ENCODE data around the gene PPP1R9A. TPM values are rescaled to one million over a fixed set of nuclear protein-coding genes. Genes with fewer than 3 reads are reported as not detected.
"Not testable (repeated sequence)": the region's sequence is repeated elsewhere in the genome, so short reads cannot be mapped to it uniquely, and the experiment has no call there.

The PPP1R9A gene
- total RNA-seq, 2 experiments from 2014 or later, result not detected

GRCh38 chr7:94999601-95000000 is 92.2 kb downstream of the PPP1R9A start:
- H3K27ac Mint-ChIP-seq; intact Hi-C loops (cut with micrococcal nuclease); H3K36me3 Mint-ChIP-seq (ENCODE audit: low read depth); H3K4me1 Mint-ChIP-seq (ENCODE audit: low read depth); H3K27me3 Mint-ChIP-seq (ENCODE audit: low read depth); H3K9me3 Mint-ChIP-seq; CTCF ChIA-PET; DNase-seq; H3K4me3 Mint-ChIP-seq: not testable (repeated sequence)

GRCh38 chr7:95001258-95001657 is 93.9 kb downstream of the PPP1R9A start:
- CTCF ChIA-PET, result no interaction called here
- Mint-ChIP-seq H3K9me3 (no peaks in the 10 kb centered on the region), H3K36me3 (ENCODE audit: low read depth) (no peaks in the 10 kb centered on the region), H3K4me3 (no peak overlapping the region), H3K27ac (no peak overlapping the region), H3K4me1 (ENCODE audit: low read depth) (no peaks in the 10 kb centered on the region), H3K27me3 (ENCODE audit: low read depth) (no peaks in the 10 kb centered on the region)
- DNase-seq, result no peak
- intact Hi-C loops (cut with micrococcal nuclease), result no loop called here

DNA sequence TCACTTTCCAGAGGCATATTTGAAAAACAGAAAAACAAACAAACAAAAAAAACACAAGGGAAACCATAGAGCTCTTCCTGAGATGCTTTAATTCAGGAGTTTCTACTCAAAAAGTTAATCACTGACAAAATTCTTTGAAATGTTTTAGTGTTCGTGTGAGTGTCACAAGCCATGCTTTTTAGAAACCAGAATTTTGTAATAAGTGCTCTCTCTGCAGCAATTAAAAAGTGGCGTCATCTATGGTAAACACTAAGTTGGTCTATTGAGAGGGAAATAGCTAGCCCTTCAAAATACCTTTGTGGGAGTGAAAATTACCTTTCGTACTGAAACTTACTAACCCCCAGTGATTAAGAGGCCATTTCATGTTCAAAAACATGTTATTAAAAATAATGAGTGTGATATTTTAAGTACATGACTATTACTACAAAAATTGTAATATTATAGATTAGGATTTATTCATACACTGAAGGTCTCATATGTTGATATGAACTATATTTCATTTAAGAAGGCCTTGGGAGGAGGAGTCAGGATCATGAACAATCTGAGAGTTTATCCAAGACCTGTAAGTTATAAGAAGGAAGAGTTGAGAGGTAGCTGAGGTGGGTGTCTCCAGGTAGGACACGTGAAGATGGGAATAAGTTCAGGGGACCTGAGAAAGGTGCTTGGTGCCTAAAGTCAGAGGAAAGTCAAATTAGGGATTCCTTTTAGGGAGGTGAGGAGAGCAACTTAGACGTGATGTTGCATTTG is 94.6 kb downstream of the PPP1R9A start:
- Mint-ChIP-seq H3K27me3 (ENCODE audit: low read depth) (no peaks in the 10 kb centered on the region), H3K36me3 (ENCODE audit: low read depth) (no peaks in the 10 kb centered on the region), H3K4me1 (ENCODE audit: low read depth) (no peaks in the 10 kb centered on the region), H3K27ac (no peak overlapping the region), H3K4me3 (no peak overlapping the region), H3K9me3 (no peaks in the 10 kb centered on the region)
- CTCF ChIA-PET, result no interaction called here
- intact Hi-C loops (cut with micrococcal nuclease), result no loop called here
- no peak for DNase-seq

GRCh38 chr7:95002775-95003174 is 95.4 kb downstream of the PPP1R9A start:
- Mint-ChIP-seq H3K9me3 (no peaks in the 10 kb centered on the region), H3K27me3 (ENCODE audit: low read depth) (no peaks in the 10 kb centered on the region), H3K36me3 (ENCODE audit: low read depth) (no peaks in the 10 kb centered on the region), H3K4me1 (ENCODE audit: low read depth) (no peaks in the 10 kb centered on the region), H3K27ac (no peak overlapping the region), H3K4me3 (no peak overlapping the region)
- no peak for DNase-seq
- intact Hi-C loops (cut with micrococcal nuclease), result no loop called here
- CTCF ChIA-PET, result no interaction called here

DNA sequence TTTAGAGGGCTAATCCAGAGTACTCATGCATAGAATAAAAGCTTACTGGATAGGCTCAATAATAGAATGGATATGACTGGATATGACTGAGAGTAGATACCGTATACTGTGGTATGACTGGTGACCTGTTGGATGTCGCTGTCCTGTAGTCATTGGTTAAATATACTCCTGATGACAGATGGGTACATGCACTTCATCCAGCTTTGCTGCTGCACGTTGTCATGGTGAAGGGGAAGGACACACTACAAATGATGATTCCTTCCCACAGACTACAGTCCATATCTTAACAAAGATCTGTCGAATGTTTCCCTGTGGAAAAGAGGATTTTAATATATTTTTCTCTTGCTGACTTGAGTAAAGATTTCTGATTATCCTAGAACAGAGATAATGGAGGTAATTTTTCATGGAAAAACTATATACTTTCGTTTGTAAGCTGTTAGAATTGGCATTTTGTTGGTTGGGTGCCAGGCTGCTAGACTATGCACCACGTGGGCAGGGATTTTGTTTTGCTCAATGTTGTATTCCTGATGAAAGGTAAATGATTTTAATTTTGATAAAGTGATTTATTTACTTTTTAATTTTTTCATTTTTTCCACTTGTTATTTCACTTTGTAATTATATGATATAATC is 97.3 kb downstream of the PPP1R9A start:
- no peak overlapping the region for H3K27ac Mint-ChIP-seq
- H3K4me1 Mint-ChIP-seq (ENCODE audit: low read depth), result no peaks in the 10 kb centered on the region
- DNase-seq, result no peak
- no peaks in the 10 kb centered on the region for H3K36me3 Mint-ChIP-seq (ENCODE audit: low read depth)
- H3K9me3 Mint-ChIP-seq, result no peaks in the 10 kb centered on the region
- no peaks in the 10 kb centered on the region for H3K27me3 Mint-ChIP-seq (ENCODE audit: low read depth)
- CTCF ChIA-PET, result no interaction called here
- intact Hi-C loops (cut with micrococcal nuclease), result no loop called here
- no peak overlapping the region for H3K4me3 Mint-ChIP-seq

- Mint-ChIP-seq H3K36me3 (ENCODE audit: low read depth) (no peaks in the 10 kb centered on the region), H3K27me3 (ENCODE audit: low read depth) (no peaks in the 10 kb centered on the region), H3K4me1 (ENCODE audit: low read depth) (no peaks in the 10 kb centered on the region), H3K4me3 (no peak overlapping the region), H3K9me3 (no peaks in the 10 kb centered on the region), H3K27ac (no peak overlapping the region)
- intact Hi-C loops (cut with micrococcal nuclease), result no loop called here
- CTCF ChIA-PET, result no interaction called here
- DNase-seq, result no peak
Measured at GRCh38 chr7:95006010-95006409, 98.6 kb downstream of the PPP1R9A start.

DNA sequence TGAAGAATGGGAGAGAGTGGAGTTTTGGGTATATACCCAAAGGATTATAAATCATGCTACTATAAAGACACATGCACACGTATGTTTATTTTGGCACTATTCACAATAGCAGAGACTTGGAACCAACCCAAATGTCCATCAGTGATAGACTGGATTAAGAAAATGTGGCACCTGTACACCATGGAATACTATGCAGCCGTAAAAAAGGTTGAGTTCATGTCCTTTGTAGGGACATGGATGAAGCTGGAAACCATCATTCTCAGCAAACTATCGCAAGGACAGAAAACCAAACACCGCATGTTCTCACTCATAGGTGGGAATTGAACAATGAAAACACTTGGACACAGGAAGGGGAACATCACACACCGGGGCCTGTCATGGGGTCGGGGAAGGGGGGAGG is 101.4 kb downstream of the PPP1R9A start:
- CTCF ChIA-PET; H3K36me3 Mint-ChIP-seq (ENCODE audit: low read depth); H3K4me3 Mint-ChIP-seq; H3K27ac Mint-ChIP-seq; H3K27me3 Mint-ChIP-seq (ENCODE audit: low read depth); intact Hi-C loops (cut with micrococcal nuclease); DNase-seq; H3K4me1 Mint-ChIP-seq (ENCODE audit: low read depth); H3K9me3 Mint-ChIP-seq: not testable (repeated sequence)

DNA sequence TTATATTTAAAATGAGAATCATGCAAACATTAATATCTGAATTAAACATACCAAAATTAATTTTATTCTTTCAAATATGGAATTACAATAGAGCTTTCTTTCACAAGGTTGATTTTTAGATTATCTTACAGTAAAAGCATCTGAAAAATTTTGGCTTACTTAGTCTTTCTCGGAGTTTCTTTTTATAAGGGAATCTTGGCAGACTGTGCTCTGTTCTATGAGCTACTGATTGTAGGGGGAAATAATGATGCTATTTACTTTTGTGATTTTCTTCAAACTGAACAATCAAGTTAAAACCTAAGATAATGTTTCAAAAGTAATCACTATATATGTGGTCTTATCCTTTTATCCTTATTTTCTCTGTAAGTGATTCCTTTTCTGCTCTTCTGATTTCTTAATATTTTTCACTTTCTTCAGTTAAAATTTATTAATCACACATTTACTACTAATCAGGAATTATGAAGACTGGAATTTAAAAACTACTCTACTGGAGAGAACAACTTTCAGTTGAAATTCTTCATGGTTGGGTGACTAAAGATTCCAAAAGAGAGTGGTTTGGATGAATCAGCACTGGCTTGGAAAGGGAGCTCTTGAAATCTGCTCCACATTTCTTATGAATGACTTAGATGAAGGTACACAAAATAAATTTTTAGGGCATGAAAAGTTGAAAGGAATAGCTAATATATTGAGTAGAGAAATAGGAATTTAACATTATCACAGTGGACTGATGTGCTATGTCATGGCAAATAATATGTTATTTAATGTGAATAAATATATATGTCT is 103.9 kb downstream of the PPP1R9A start:
- CTCF ChIA-PET, result interaction anchor here (0.8 kb wide), 1 partner anchor 76 kb away, joined by 4 read pairs; no protein-coding TSS in a partner anchor
- intact Hi-C loops (cut with micrococcal nuclease), result no loop called here
- H3K9me3 Mint-ChIP-seq, result no peaks in the 10 kb centered on the region

GRCh38 chr7:95011995-95012394 is 104.6 kb downstream of the PPP1R9A start:
- H3K4me1 Mint-ChIP-seq (ENCODE audit: low read depth), result no peaks in the 10 kb centered on the region
- CTCF ChIA-PET, result no interaction called here
- intact Hi-C loops (cut with micrococcal nuclease), result no loop called here
- no peaks in the 10 kb centered on the region for H3K9me3 Mint-ChIP-seq
- H3K27ac Mint-ChIP-seq, result no peak overlapping the region
- DNase-seq, result no peak
- no peaks in the 10 kb centered on the region for H3K36me3 Mint-ChIP-seq (ENCODE audit: low read depth)
- no peaks in the 10 kb centered on the region for H3K27me3 Mint-ChIP-seq (ENCODE audit: low read depth)
- no peak overlapping the region for H3K4me3 Mint-ChIP-seq

More for the DNA sequence above, 103.9 kb downstream of the PPP1R9A start:
- no peak for DNase-seq
- Mint-ChIP-seq H3K27ac (no peak overlapping the region), H3K27me3 (ENCODE audit: low read depth) (no peaks in the 10 kb centered on the region), H3K4me1 (ENCODE audit: low read depth) (no peaks in the 10 kb centered on the region), H3K4me3 (no peak overlapping the region), H3K36me3 (ENCODE audit: low read depth) (no peaks in the 10 kb centered on the region)

- Mint-ChIP-seq H3K9me3 (peaks cover 1% of the 10 kb centered on the region), H3K4me1 (ENCODE audit: low read depth) (no peaks in the 10 kb centered on the region), H3K36me3 (ENCODE audit: low read depth) (no peaks in the 10 kb centered on the region), H3K27me3 (ENCODE audit: low read depth) (no peaks in the 10 kb centered on the region), H3K27ac (no peak overlapping the region), H3K4me3 (no peak overlapping the region)
- CTCF ChIA-PET, result no interaction called here
- DNase-seq, result no peak
- intact Hi-C loops (cut with micrococcal nuclease), result no loop called here
Measured at GRCh38 chr7:95018021-95018420, 110.6 kb downstream of the PPP1R9A start.

GRCh38 chr7:95026018-95026417 is 118.6 kb downstream of the PPP1R9A start:
- CTCF ChIA-PET, result no interaction called here
- no peaks in the 10 kb centered on the region for H3K36me3 Mint-ChIP-seq (ENCODE audit: low read depth)
- H3K27me3 Mint-ChIP-seq (ENCODE audit: low read depth), result no peaks in the 10 kb centered on the region
- H3K27ac Mint-ChIP-seq, result no peak overlapping the region
- H3K9me3 Mint-ChIP-seq, result peaks cover 19% of the 10 kb centered on the region
- no peaks in the 10 kb centered on the region for H3K4me1 Mint-ChIP-seq (ENCODE audit: low read depth)
- DNase-seq, result no peak
- no peak overlapping the region for H3K4me3 Mint-ChIP-seq
- intact Hi-C loops (cut with micrococcal nuclease), result no loop called here

DNA sequence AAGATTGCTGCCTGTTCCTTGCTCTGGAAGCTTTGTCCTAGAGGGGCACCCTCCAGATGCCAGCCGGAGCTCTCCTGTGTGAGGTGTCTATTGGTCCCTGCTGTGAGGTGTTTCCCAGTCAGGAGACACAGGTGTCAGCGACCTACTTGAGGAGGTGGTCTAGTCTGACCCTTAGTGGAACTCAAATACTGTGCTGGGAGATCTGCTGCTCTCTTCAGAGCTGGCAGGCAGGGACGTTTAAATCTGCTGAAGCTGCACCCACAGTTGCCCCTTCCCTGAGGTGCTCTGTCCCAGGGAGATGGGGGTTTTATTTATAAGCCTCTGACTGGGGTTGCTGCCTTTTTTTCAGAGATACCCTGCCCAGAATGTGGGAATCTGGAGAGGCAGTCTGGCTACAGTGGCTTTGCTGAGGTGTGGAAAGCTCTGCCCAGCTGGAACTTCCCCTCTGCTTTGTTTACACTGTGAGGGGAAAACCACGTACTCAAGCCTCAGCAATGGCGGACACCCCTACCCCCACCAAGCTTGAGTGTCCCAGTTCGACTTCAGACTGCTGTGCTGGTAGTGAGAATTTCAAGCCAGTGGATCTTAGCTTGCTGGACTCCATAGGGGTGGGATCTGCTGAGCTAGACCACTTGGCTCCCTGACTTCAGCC is 119.2 kb downstream of the PPP1R9A start:
- Mint-ChIP-seq H3K36me3 (ENCODE audit: low read depth) (no peaks in the 10 kb centered on the region), H3K9me3 (peaks cover 19% of the 10 kb centered on the region), H3K27me3 (ENCODE audit: low read depth) (no peaks in the 10 kb centered on the region), H3K4me1 (ENCODE audit: low read depth) (no peaks in the 10 kb centered on the region), H3K27ac (no peak overlapping the region), H3K4me3 (no peak overlapping the region)
- intact Hi-C loops (cut with micrococcal nuclease), result no loop called here
- CTCF ChIA-PET, result no interaction called here
- DNase-seq, result no peak
